Measurements from ENCODE around the gene KAT14.
A peak's percentile ranks its signal among the peaks of the same experiment; 100 is the strongest.
"Not testable (repeated sequence)": the region's sequence is repeated elsewhere in the genome, so short reads cannot be mapped to it uniquely, and the experiment has no call there.

KAT14 gene

DNA sequence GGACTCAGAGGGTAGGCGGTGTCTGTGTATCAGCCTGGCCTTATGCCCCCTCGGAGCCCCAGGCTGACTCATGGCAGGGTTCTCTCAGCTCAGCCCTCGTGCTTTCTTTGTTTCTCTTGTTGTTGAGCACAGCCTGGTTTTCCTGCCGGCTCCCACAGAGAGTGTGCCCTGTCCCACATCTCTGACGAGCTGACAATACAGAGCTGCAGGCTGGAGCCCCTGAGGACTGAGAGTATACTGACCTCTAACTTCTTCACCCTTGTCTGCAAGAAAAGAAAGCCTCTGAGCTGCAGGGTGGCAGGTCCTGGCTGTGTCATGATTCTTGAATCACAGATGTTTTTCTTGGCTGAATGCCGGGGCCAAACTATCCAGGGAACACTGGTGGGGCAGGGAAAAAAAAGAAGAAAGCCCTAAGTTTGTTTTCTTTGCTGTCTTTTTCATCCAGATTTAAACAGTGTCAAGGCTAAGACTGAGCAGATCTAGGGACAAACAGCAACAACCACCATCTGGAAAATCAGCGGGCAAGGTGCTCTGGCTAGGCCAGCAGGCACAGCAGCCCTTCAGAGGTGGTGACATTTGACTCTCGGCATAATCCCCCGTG, 87.4 kb downstream of the KAT14 start:
- peak; percentile 36 for DNase-seq

DNA sequence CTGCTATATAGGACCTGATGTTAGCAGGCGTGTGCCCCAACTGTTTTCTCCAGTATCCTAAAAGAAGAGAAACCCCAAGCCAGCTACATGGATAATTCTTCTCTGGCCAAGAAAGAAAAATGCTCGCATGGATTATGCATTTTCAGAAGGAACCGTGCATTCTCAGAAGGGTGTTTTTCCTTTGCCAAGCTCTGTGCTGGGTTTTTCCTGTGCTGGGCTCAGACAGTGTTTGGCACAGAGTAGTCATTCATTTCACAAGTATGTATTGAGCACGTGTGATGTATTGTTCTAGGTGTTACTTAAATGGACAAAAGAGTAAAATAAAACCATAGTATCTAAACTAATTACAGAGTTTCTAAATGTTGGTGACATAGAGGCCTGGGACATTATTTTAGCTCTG, 88.0 kb downstream of the KAT14 start:
- DNase-seq: no peak

DNA sequence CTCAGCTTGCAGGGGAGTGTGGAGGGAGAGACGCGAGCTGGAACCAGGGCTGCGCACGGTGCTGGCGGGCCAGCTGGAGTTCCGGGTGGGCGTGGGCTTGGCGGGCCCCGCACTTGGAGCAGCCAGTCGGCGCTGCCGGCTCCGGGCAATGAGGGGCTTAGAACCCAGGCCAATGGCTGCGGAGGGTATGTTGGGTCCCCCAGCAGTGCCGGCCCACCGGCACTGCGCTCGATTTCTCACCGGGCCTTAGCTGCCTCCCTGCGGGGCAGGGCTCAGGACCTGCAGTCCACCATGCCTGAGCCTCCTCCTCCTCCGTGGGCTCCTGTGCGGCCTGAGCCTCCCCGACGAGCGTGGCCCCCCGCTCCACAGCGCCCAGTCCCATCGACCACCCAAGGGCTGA, 89.1 kb downstream of the KAT14 start:
- not testable (repeated sequence) for DNase-seq

DNA sequence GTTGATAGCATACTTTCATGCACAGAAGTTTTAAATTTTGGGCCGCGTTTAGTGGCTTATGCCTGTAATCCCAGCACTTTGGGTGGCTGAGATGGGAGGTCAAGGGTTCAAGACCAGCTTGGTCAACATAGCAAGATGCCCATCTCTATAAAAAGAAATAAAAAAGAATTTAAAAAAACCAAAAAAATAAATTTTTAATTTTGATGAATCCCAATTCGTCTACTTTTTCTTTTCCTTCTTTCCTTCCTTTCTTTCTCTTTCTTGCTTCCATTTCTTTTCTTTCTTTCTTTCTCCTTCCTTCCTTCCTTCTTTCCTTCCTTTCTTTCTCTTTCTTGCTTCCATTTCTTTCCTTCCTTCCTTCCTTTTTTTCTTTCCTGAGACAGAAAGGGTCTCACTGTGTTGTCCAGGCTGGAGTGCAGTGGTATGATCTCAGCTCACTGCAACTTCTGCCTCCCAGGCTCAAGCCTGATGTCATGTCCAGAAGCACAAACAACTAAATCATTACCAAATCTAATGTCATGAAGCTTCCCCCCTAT, 95.8 kb downstream of the KAT14 start:
- no peak for DNase-seq
